ENCODE measurements around the gene KRT6A. TPM values are rescaled to one million over a fixed set of nuclear protein-coding genes. Genes with fewer than 3 reads are reported as not detected.

Gene KRT6A
- total and polyA plus RNA-seq, 2 experiments from 2014 or later: 0.22 TPM; not detected in 1

DNA sequence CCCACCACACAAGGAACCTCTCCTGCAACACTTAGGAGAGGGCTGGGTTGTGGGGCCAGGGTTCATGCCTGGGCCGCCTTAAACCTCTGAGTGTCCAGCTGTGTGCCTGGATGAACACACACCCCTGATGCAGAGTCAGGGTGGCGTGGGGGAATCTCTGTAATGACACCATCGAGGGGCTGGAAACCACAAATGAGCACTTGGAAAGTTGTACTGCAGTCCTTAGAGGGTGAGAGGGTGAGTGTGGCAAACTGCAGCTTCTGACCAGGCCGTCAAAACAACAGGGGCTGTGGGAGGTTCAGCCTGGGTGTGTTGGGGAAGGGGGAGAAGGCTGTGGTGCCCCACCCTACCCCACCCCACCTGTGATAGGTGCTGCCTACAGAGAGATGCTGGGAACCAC, 39.6 kb upstream of the KRT6A start:
- Histone ChIP-seq H3K9me3 (ENCODE audit: low read depth) (no peaks in the 10 kb centered on the region), H3K27me3 (no peaks in the 10 kb centered on the region), H3K27ac (no peak overlapping the region), H3K4me1 (ENCODE audit: low read depth) (no peaks in the 10 kb centered on the region), H3K4me3 (no peak overlapping the region), H3K36me3 (no peaks in the 10 kb centered on the region)
- no peak for DNase-seq (ENCODE audit: low read depth in 1 of 2, low spot score in 1 of 2)
- TF ChIP-seq, protein P1, sequence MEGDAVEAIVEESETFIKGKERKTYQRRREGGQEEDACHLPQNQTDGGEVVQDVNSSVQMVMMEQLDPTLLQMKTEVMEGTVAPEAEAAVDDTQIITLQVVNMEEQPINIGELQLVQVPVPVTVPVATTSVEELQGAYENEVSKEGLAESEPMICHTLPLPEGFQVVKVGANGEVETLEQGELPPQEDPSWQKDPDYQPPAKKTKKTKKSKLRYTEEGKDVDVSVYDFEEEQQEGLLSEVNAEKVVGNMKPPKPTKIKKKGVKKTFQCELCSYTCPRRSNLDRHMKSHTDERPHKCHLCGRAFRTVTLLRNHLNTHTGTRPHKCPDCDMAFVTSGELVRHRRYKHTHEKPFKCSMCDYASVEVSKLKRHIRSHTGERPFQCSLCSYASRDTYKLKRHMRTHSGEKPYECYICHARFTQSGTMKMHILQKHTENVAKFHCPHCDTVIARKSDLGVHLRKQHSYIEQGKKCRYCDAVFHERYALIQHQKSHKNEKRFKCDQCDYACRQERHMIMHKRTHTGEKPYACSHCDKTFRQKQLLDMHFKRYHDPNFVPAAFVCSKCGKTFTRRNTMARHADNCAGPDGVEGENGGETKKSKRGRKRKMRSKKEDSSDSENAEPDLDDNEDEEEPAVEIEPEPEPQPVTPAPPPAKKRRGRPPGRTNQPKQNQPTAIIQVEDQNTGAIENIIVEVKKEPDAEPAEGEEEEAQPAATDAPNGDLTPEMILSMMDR (IDR thresholded peaks at IDR 0.05; ENCODE audit: low read depth, low read length): no peak

DNA sequence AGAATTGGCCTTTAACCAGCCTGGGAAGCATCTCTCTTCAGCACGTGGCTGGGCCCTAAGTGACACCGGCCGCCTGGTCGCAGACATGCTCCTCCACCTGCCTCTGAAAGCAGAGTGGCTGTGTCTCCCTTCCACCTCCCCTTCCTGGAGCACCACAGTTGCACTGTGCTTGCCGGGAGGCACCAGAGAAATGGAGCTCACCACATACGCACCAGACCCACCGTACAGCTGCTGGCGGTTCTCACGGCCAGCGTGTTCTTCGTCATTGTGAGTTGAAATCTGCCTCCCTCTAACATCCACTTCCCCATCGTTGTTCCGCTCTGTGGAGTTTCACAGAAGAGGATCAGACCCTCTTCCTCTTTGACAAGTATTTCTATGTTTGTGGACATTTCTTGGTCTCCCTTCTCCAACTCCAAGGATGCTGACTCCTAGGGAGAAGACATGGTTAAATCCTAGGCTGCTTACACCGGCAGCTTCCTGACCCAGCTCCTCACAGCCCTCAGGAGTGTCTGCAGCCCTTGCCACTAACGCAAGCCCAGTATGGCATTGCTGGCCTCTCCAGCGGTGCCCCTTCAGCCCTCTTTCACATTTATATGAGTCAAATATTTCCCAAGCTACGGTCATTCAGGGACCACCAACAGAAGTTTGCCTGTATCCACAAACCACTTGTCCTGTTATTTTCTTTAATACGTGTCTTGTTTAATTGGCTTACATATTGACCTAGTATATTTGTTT, 38.7 kb upstream of the KRT6A start:
- Histone ChIP-seq H3K36me3 (no peaks in the 10 kb centered on the region), H3K4me1 (ENCODE audit: low read depth) (no peaks in the 10 kb centered on the region), H3K9me3 (ENCODE audit: low read depth) (no peaks in the 10 kb centered on the region), H3K27ac (no peak overlapping the region), H3K27me3 (no peaks in the 10 kb centered on the region), H3K4me3 (no peak overlapping the region)
- TF ChIP-seq, protein P1 (IDR thresholded peaks at IDR 0.05; ENCODE audit: low read depth, low read length): no peak
- no peak for DNase-seq (ENCODE audit: low read depth in 1 of 2, low spot score in 1 of 2)

DNA sequence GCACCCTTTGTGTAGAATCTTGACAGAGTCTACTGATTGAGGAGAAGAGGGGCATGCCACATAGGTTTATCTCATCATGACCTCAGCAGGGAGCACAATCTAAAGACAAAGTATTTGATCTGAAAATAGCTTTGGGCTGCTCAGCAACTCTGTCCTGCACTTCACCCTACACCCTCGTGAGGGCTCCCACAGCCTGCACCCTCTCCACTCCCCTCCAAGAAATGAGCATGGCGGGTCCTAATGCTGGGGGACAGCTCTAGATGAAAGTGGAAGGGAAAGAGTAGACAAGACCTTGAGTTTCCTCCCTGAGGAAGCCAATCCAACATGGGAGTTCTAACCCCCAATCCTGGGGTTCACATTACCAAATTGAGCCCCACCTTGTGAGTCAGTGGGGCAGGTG, 37.8 kb upstream of the KRT6A start:
- H3K27ac ChIP-seq: no peak overlapping the region
- no peaks in the 10 kb centered on the region for H3K4me1 ChIP-seq (ENCODE audit: low read depth)
- DNase-seq (ENCODE audit: low read depth in 1 of 2, low spot score in 1 of 2): no peak

DNA sequence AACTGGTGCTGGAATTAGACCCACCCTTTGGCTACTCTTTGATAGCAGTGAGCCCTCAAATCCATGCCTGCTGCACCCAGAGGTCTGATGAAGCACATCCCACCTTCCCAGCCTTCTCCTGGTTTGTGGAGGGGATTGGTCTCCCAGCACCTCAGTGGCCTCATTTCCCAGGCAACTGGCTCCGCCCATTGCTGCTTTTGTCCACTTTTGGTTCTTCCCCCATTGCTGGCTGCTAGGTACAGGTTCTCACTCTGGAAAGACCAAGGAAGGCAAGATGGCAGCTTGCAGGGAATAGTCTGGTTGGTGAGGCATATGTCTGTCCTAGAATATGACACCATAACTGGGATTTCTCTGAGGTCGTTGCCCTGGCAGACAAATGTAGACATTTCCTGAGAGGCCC, 37.3 kb upstream of the KRT6A start:
- H3K27ac ChIP-seq: no peak overlapping the region
- H3K4me3 ChIP-seq: no peak overlapping the region
- H3K9me3 ChIP-seq (ENCODE audit: low read depth): no peaks in the 10 kb centered on the region
- no peaks in the 10 kb centered on the region for H3K27me3 ChIP-seq
- H3K4me1 ChIP-seq (ENCODE audit: low read depth): no peaks in the 10 kb centered on the region
- H3K36me3 ChIP-seq: no peaks in the 10 kb centered on the region
- DNase-seq (ENCODE audit: low read depth in 1 of 2, low spot score in 1 of 2): no peak
- TF ChIP-seq, protein P1 (IDR thresholded peaks at IDR 0.05; ENCODE audit: low read depth, low read length): no peak

More for the DNA sequence above, 37.8 kb upstream of the KRT6A start:
- TF ChIP-seq, protein P1 (IDR thresholded peaks at IDR 0.05; ENCODE audit: low read depth, low read length): no peak
- Histone ChIP-seq H3K9me3 (ENCODE audit: low read depth) (no peaks in the 10 kb centered on the region), H3K27me3 (no peaks in the 10 kb centered on the region), H3K4me3 (no peak overlapping the region), H3K36me3 (no peaks in the 10 kb centered on the region)

DNA sequence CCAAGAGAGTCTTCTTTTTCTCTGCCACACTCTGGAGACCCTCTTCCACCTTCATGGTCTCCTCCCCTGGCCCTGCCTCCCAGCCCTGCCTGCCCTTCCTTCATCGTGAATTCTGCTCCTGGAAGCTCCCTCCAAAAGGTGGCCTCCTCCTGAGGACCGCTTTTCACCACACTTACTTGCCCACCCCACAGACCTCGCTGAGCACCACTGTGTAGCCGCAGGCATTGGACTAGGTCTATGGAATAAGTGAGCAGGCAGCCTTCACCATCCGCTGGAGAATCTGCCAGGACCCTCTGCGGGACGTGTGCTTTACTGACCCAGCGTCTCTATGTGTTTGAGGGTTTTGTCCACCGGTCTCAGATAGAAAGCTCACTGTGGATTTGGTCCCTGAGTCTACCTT, 36.8 kb upstream of the KRT6A start:
- H3K27me3 ChIP-seq: no peaks in the 10 kb centered on the region
- no peaks in the 10 kb centered on the region for H3K36me3 ChIP-seq
- H3K9me3 ChIP-seq (ENCODE audit: low read depth): no peaks in the 10 kb centered on the region
- no peak overlapping the region for H3K27ac ChIP-seq
- TF ChIP-seq, protein P1 (IDR thresholded peaks at IDR 0.05; ENCODE audit: low read depth, low read length): no peak
- H3K4me3 ChIP-seq: no peak overlapping the region
- H3K4me1 ChIP-seq (ENCODE audit: low read depth): no peaks in the 10 kb centered on the region
- no peak for DNase-seq (ENCODE audit: low read depth in 1 of 2, low spot score in 1 of 2)

Measured in cardiac muscle cell (in vitro differentiated cells and primary cell).